ENCODE measurements around the gene NEUROD2.

- TF ChIP-seq CTCF (IDR thresholded peaks at IDR 0.05; ENCODE audit: low read depth, low read length, poor library complexity, severe bottlenecking) (no peak), EZH2phosphoT487 (IDR thresholded peaks at IDR 0.05; ENCODE audit: borderline replicate concordance, low read length) (no peak)
These were observed 12.4 kb downstream of the NEUROD2 start for GRCh38 chr17:39595294-39595693.

All from DOHH2 (cell line).